A549 (cell line): ENCODE data around the gene SDF4. TPM values are rescaled to one million over a fixed set of nuclear protein-coding genes. Genes with fewer than 3 reads are reported as not detected.

ENCODE experiments used
- ATAC-seq, 2 experiments: fragments of 200-7000 bp in 1 of 2; fragments of >200 bp in 1 of 2; cut with Nextera tagmentation in 1 of 2; cut with Tn5 transposase in 1 of 2; 3 replicates each; pipeline versions ENCODE4 v1.8.0 to v1.9.1; 2018 to 2020; ENCODE audit warnings: mild to moderate bottlenecking in 1 of 2, moderate library complexity in 1 of 2
- CTCF ChIA-PET: fragments of 300-600 bp; sonication (Branson Sonifier 250); formaldehyde crosslinking; extraction: SDS; loops from one replicate; lab custom pipeline; 2021; ENCODE audit warnings: antibody characterized with exemption, inconsistent platforms; lab: Yijun Ruan, JAX
- POLR2A ChIA-PET: fragments of 350-600 bp; formaldehyde crosslinking; extraction: SDS; loops from one replicate; lab custom pipeline; 2021; ENCODE audit warnings: antibody characterized with exemption, inconsistent platforms; lab: Yijun Ruan, JAX
- DNase-seq, 2 experiments: peaks; one replicate each; pipeline versions ENCODE4 v3.0.0 to v3.0.0-alpha.2; 2011 to 2016; ENCODE audit warnings: low read depth in 1 of 2, low spot score in 1 of 2
- FAIRE-seq: peaks from 2 replicates; lab custom pipeline; 2011; peaks lifted over from hg19 to GRCh38; lab: Jason Lieb, UNC
- H3K27ac ChIP-seq, 2 experiments: fragments of >200 bp; sonication (Bioruptor Twin); formaldehyde crosslinking; 3 replicates each; pipeline ENCODE4 v1.5.1; 2016 to 2017
- H3K4me1 ChIP-seq: fragments of >200 bp; sonication (Bioruptor Twin); formaldehyde crosslinking; 3 replicates; pipeline ENCODE4 v1.6.1; 2016
- H3K4me2 ChIP-seq: fragments of >200 bp; sonication (Bioruptor Twin); formaldehyde crosslinking; 3 replicates; pipeline ENCODE4 v1.6.1; 2016
- H3K4me3 ChIP-seq: fragments of >200 bp; sonication (Bioruptor Twin); formaldehyde crosslinking; 3 replicates; pipeline ENCODE4 v1.5.1; 2016
- H3K9me3 ChIP-seq: fragments of >200 bp; sonication (Bioruptor Twin); formaldehyde crosslinking; 3 replicates; pipeline ENCODE4 v1.6.1; 2016
- ATOH8 ChIP-seq: fragments of 250-450 bp; sonication (Bioruptor Pico); IDR thresholded peaks from 2 replicates; pipeline ENCODE4 v1.5.0; 2020; ENCODE audit warnings: low read depth, mild to moderate bottlenecking, moderate library complexity
- CBX2 ChIP-seq: fragments of 200-600 bp; sonication (generic); IDR thresholded peaks from 2 replicates; pipeline ENCODE4 v1.6.1; 2016; ENCODE audit warnings: low read depth, mild to moderate bottlenecking, borderline replicate concordance
- CEBPB ChIP-seq, 2 experiments: fragments of >200 bp in 1 of 2; sonication (Bioruptor Twin) in 1 of 2; formaldehyde crosslinking in 1 of 2; IDR thresholded peaks; 2 replicates each; pipeline ENCODE4 v1.6.1; 2012 to 2016
- CHD4 ChIP-seq: fragments of 200-600 bp; sonication (generic); IDR thresholded peaks from 2 replicates; pipeline ENCODE4 v1.6.1; 2016; ENCODE audit warnings: antibody characterized with exemption, mild to moderate bottlenecking, borderline replicate concordance
- EHF ChIP-seq: fragments of 250-450 bp; sonication (Bioruptor Pico); IDR thresholded peaks from 2 replicates; pipeline ENCODE4 v1.5.0; 2020; ENCODE audit warnings: mild to moderate bottlenecking
- ELK1 ChIP-seq: fragments of 150-350 bp; IDR thresholded peaks from 2 replicates; pipeline ENCODE4 v1.6.1; 2014; ENCODE audit warnings: low read depth, mild to moderate bottlenecking, low read length
- EP300 ChIP-seq, 2 experiments: fragments of >200 bp; sonication (Bioruptor Twin); formaldehyde crosslinking; IDR thresholded peaks; 2 replicates in 1 of 2; 3 replicates in 1 of 2; pipeline ENCODE4 v1.6.1; 2016 to 2017
- ESRRA ChIP-seq: fragments of 150-350 bp; IDR thresholded peaks from 2 replicates; pipeline ENCODE4 v1.6.1; 2014; ENCODE audit warnings: mild to moderate bottlenecking, low read length, borderline replicate concordance
- FOSB ChIP-seq: fragments of 250-450 bp; sonication (Bioruptor Pico); IDR thresholded peaks from 2 replicates; pipeline ENCODE4 v1.5.0; 2020; ENCODE audit warnings: mild to moderate bottlenecking, moderate library complexity
- FOXS1 ChIP-seq: fragments of 250-450 bp; sonication (Bioruptor Pico); IDR thresholded peaks from 2 replicates; pipeline ENCODE4 v1.5.0; 2020; ENCODE audit warnings: mild to moderate bottlenecking, moderate library complexity
- HDAC2 ChIP-seq: fragments of 200-600 bp; sonication (generic); IDR thresholded peaks from 2 replicates; pipeline ENCODE4 v1.6.1; 2016
- HES2 ChIP-seq: fragments of >200 bp; sonication (Bioruptor Twin); formaldehyde crosslinking; IDR thresholded peaks from 2 replicates; pipeline ENCODE4 v1.6.1; 2016
- HEYL ChIP-seq: fragments of 250-450 bp; sonication (Bioruptor Pico); IDR thresholded peaks from 2 replicates; pipeline ENCODE4 v1.8.0; 2021; ENCODE audit warnings: mild to moderate bottlenecking, moderate library complexity
- HMGXB4 ChIP-seq: fragments of 250-450 bp; sonication (Bioruptor Pico); IDR thresholded peaks from 2 replicates; pipeline ENCODE4 v1.5.0; 2021; ENCODE audit warnings: mild to moderate bottlenecking, moderate library complexity, borderline replicate concordance
- KDM5A ChIP-seq: fragments of 200-600 bp; sonication (generic); IDR thresholded peaks from 2 replicates; pipeline ENCODE4 v1.6.1; 2016; ENCODE audit warnings: antibody characterized with exemption, mild to moderate bottlenecking
- MAX ChIP-seq: IDR thresholded peaks from 2 replicates; pipeline ENCODE4 v1.6.1; 2012
- MYC ChIP-seq: IDR thresholded peaks from 2 replicates; pipeline ENCODE4 v1.6.1; 2012; ENCODE audit warnings: mild to moderate bottlenecking, inconsistent platforms, low read length, improper control_type of control experiment, borderline replicate concordance
- NFE2L2 ChIP-seq: fragments of 150-350 bp; conservative IDR thresholded peaks from 2 replicates; pipeline ENCODE4 v1.6.1; 2014; ENCODE audit warnings: low read length
- NPAS2 ChIP-seq: fragments of 250-450 bp; sonication (Bioruptor Pico); IDR thresholded peaks from 2 replicates; pipeline ENCODE4 v1.8.0; 2022; ENCODE audit warnings: mild to moderate bottlenecking, moderate library complexity, borderline replicate concordance
- PBX3 ChIP-seq: IDR thresholded peaks from 2 replicates; pipeline ENCODE4 v1.6.1; 2012
- POLR2A ChIP-seq: IDR thresholded peaks from 2 replicates; pipeline ENCODE4 v1.6.1; 2012; ENCODE audit warnings: mild to moderate bottlenecking, low read length
- RARB ChIP-seq: fragments of 250-450 bp; sonication (Bioruptor Pico); IDR thresholded peaks from 2 replicates; pipeline ENCODE4 v1.8.0; 2021; ENCODE audit warnings: mild to moderate bottlenecking, moderate library complexity
- RCOR1 ChIP-seq: fragments of 150-350 bp; IDR thresholded peaks from 2 replicates; pipeline ENCODE4 v1.6.1; 2014; ENCODE audit warnings: antibody characterized with exemption, low read length, low read depth
- SREBF2 ChIP-seq: fragments of 450-650 bp; IDR thresholded peaks from 2 replicates; pipeline ENCODE4 v1.6.1; 2014; ENCODE audit warnings: mild to moderate bottlenecking, moderate library complexity
- TFCP2L1 ChIP-seq: fragments of 250-450 bp; sonication (Bioruptor Pico); IDR thresholded peaks from 2 replicates; pipeline ENCODE4 v1.5.0; 2021; ENCODE audit warnings: mild to moderate bottlenecking
- TP53 ChIP-seq: fragments of 250-450 bp; sonication (Bioruptor Pico); IDR thresholded peaks from 2 replicates; pipeline ENCODE4 v1.5.0; 2021; ENCODE audit warnings: mild to moderate bottlenecking, moderate library complexity
- USF2 ChIP-seq: fragments of 450-650 bp; IDR thresholded peaks from 2 replicates; pipeline ENCODE4 v1.6.1; 2014; ENCODE audit warnings: antibody characterized with exemption
- ZFP36 ChIP-seq: fragments of 450-650 bp; IDR thresholded peaks from 2 replicates; pipeline ENCODE4 v1.6.1; 2014; ENCODE audit warnings: borderline replicate concordance; ENCODE audit not compliant: partially characterized antibody
- ZNF302 ChIP-seq: fragments of 250-450 bp; sonication (Bioruptor Pico); IDR thresholded peaks from 2 replicates; pipeline ENCODE4 v1.9.0; 2021; ENCODE audit warnings: inconsistent platforms, mild to moderate bottlenecking, moderate library complexity
- WGBS: methylation state at CpG from one replicate; pipeline ENCODE4 v1.1.6; 2017; ENCODE audit errors: missing lambda C conversion rate; 5-methylcytosine and 5-hydroxymethylcytosine counted together
- polyA plus RNA-seq, 4 experiments: library from polyadenylated mRNA; depleted of rRNA in 3 of 4; stranded (reverse); fragments of >200 nt; fragmentation: RNase III in 1 of 4; extraction: RNeasy Plus Mini Kit Qiagen cat#74134 plus additional on column Dnase treatment in 1 of 4; gene quantifications; 2 replicates in 3 of 4; 3 replicates in 1 of 4; pipeline ENCODE4 v1.2.3, GENCODE V29; 2011 to 2017

Gene SDF4
- polyA plus RNA-seq, 2 of the 4 experiments (the other 2 are of a cell fraction) = 58.3 to 97.4 TPM

- FAIRE-seq = no peak
- Histone ChIP-seq H3K27ac (no peak overlapping the region), H3K4me3 (no peak overlapping the region), H3K4me1 (no peaks in the 10 kb centered on the region), H3K9me3 (no peaks in the 10 kb centered on the region), H3K4me2 (no peak overlapping the region)
- ChIA-PET POLR2A (no interaction called here), CTCF (interaction anchor here (0.6 to 1.2 kb wide), 3 partner anchors 56 to 122 kb away, joined by 3 to 5 read pairs (median 4); no protein-coding TSS in a partner anchor)
- TF ChIP-seq TP53 (CRISPR knock-in tag) (no peak), ESRRA (no peak), KDM5A (no peak), RCOR1 (no peak), ZFP36 (no peak), HES2 (no peak), FOSB (CRISPR knock-in tag) (no peak), FOXS1 (no peak), CEBPB (IDR thresholded peaks at IDR 0.05) (no peak), CHD4 (no peak), POLR2A (no peak), TFCP2L1 (no peak), EHF (CRISPR knock-in tag) (no peak)
- 91% methylated on average over 11 of the region's 25 CpGs for WGBS
- DNase-seq = no peak
- no peak for ATAC-seq
These were observed 52.3 kb downstream of the SDF4 start for GRCh38 chr1:1179346-1179982.

- FAIRE-seq = no peak
- POLR2A ChIA-PET = no interaction called here
- CTCF ChIA-PET = interaction anchor here (1.2 to 1.5 kb wide), 2 partner anchors 57 to 112 kb away, joined by 4 to 5 read pairs; no protein-coding TSS in a partner anchor
- WGBS = no CpG with 5 or more reads among the region's 32 CpGs
- Histone ChIP-seq H3K9me3 (no peaks in the 10 kb centered on the region), H3K27ac (no peak overlapping the region), H3K4me1 (no peaks in the 10 kb centered on the region), H3K4me2 (no peak overlapping the region), H3K4me3 (no peak overlapping the region)
- TF ChIP-seq HDAC2 (no peak), KDM5A (no peak), RARB (CRISPR knock-in tag) (no peak), HES2 (no peak), ELK1 (no peak), ATOH8 (CRISPR knock-in tag) (no peak), ZNF302 (CRISPR knock-in tag) (no peak), PBX3 (no peak), HMGXB4 (CRISPR knock-in tag) (no peak), CBX2 (no peak), FOSB (CRISPR knock-in tag) (no peak), MYC (no peak), EP300 (IDR thresholded peaks at IDR 0.05) (no peak), USF2 (no peak), MAX (no peak), HEYL (CRISPR knock-in tag) (no peak), NPAS2 (CRISPR knock-in tag) (no peak), NFE2L2 (no peak), SREBF2 (no peak)
- no peak for DNase-seq
- no peak for ATAC-seq
These were observed 52.9 kb downstream of the SDF4 start for GRCh38 chr1:1178794-1179331.
